Measurements from ENCODE around the gene FKRP. TPM values are rescaled to one million over a fixed set of nuclear protein-coding genes. Genes with fewer than 3 reads are reported as not detected.
A peak's percentile ranks its signal among the peaks of the same experiment; 100 is the strongest.

FKRP gene
- total RNA-seq, 3 donors from 2014 or later (not counting 1 experiment from before 2014, with no cell fraction given), result 19.1 to 23.3 (median 19.8) TPM

DNA sequence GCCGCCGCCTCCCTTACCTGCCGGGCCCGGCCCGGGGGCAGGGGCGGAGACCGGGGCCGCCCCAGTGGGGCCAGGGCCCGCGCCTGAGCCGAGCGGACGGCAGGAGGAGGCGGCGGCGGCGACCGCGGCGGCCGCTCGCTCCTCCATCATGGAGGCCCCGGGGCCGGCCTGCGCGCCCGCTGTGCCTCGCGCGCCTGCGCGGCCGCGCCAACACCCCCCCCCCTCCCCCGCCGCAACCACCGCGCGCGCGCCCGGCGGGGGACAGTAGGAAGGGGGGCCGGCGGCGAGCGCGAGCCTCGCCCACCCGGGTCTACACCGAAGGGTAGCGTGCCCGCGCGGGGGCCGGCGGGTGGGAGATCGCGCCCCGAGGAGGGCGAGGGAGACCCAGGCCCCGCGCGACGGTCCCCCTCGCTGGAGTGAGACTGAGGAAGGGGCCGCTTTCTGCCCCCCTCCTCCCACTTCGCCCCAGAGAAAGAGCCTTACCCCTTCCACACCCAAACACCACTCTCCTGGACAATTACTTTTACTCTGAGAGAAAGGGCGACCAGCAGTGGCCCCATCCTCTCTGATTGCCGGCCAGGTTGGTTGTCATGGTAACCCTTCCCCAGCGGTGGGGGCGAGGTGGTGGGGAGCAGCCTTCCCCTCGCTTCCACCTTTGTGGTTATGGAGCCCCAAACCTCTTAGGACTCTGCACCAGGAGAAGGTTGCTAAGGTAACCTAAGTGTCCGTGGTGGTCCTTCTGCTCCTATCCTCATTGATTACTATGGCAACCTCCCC, 612 bp downstream of the FKRP start, which contains the start of gene STRN4:
Gene STRN4, minus strand, starts transcription at position 170 of the 777 bp plus-strand sequence. Its CDS starts 20 bp downstream, at position 150.
- Mint-ChIP-seq H3K27me3 (ENCODE audit: low read depth in 2 of 2) (no peaks in the 10 kb centered on the region), H3K36me3 (no peaks in the 10 kb centered on the region), H3K4me1 (peaks cover 35 to 50% of the 10 kb centered on the region in 2 donors), H3K27ac (peak within 1 kb of the TSS; percentile 70 to 88), H3K4me3 (peak within 1 kb of the TSS; percentile 93), H3K9me3 (no peaks in the 10 kb centered on the region)
- ATAC-seq, result peak; percentile 77 to 88 (median 84)
- Histone ChIP-seq H3K27me3 (ENCODE audit: control insufficient read depth, insufficient read depth, low read length) (no peaks in the 10 kb centered on the region), H3K36me3 (ENCODE audit: control insufficient read depth, insufficient read depth, low read length) (no peaks in the 10 kb centered on the region), H3K4me1 (ENCODE audit: control insufficient read depth, insufficient read depth, low read length) (peaks cover 30% of the 10 kb centered on the region), H3K9me3 (ENCODE audit: control insufficient read depth, insufficient read depth, low read length) (no peaks in the 10 kb centered on the region), H3K4me3 (ENCODE audit: low read length) (peak within 1 kb of the TSS; percentile 75), H3K27ac (ENCODE audit: low read length) (peak within 1 kb of the TSS; percentile 64)
- TF ChIP-seq, protein P1, sequence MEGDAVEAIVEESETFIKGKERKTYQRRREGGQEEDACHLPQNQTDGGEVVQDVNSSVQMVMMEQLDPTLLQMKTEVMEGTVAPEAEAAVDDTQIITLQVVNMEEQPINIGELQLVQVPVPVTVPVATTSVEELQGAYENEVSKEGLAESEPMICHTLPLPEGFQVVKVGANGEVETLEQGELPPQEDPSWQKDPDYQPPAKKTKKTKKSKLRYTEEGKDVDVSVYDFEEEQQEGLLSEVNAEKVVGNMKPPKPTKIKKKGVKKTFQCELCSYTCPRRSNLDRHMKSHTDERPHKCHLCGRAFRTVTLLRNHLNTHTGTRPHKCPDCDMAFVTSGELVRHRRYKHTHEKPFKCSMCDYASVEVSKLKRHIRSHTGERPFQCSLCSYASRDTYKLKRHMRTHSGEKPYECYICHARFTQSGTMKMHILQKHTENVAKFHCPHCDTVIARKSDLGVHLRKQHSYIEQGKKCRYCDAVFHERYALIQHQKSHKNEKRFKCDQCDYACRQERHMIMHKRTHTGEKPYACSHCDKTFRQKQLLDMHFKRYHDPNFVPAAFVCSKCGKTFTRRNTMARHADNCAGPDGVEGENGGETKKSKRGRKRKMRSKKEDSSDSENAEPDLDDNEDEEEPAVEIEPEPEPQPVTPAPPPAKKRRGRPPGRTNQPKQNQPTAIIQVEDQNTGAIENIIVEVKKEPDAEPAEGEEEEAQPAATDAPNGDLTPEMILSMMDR (IDR thresholded peaks at IDR 0.05), result no peak
- peak; percentile 44 to 84 for DNase-seq
- intact Hi-C loops (cut with micrococcal nuclease), result no loop called here
- WGBS (ENCODE audit: insufficient coverage), result under 1% methylated on average over 66 of the region's 74 CpGs

DNA sequence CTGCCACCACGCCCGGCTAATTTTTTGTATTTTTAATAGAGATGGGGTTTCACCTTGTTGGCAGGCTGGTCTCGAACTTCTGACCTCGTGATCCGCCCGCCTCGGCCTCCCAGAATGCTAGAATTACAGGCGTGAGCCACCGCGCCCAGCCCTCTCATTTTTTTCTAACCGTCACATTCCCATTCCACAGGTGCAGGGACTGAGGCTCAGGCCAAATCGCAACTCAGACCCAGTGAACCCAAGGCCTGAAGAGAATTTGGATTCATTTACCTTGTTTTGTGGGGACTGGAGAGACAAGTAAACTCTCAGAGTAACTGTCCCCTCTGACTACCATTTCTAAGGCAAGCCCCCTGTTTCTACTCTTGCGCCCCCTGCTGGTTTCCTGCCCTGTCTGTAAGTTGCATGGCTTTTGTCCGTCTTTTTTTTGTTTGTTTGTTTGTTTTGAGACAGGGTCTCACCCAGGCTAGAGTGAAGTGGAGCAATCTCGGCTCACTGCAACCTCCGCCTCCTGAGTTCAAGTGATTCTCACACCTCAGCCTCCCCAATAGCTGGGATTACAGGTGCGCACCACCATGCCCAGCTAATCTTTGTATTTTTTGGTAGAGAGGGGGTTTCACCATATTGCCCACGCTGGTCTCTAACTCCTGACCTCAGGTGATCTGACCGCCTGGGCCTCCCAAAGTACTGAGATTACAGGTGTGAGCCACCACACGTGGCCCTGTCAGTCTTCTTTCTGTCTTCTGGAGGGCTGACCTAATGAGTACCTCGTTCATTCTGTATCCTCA, 2.7 kb downstream of the FKRP start:
- DNase-seq, result peak; percentile 67 to 84
- H3K27ac ChIP-seq (ENCODE audit: low read length), result no peak overlapping the region
- intact Hi-C loops (cut with micrococcal nuclease), result no loop called here
- H3K4me1 Mint-ChIP-seq, result peaks cover 20 to 33% of the 10 kb centered on the region in 2 donors
- TF ChIP-seq, protein P1 (IDR thresholded peaks at IDR 0.05), result peak; percentile 57
- no peaks in the 10 kb centered on the region for H3K36me3 ChIP-seq (ENCODE audit: control insufficient read depth, insufficient read depth, low read length)
- ATAC-seq, result no peak
- H3K27me3 ChIP-seq (ENCODE audit: control insufficient read depth, insufficient read depth, low read length), result no peaks in the 10 kb centered on the region
- no peaks in the 10 kb centered on the region for H3K27me3 Mint-ChIP-seq (ENCODE audit: low read depth in 2 of 2)
- no peaks in the 10 kb centered on the region for H3K9me3 Mint-ChIP-seq
- WGBS (ENCODE audit: insufficient coverage), result 84% methylated on average over 21 of the region's 21 CpGs
- H3K27ac Mint-ChIP-seq, result peak overlapping the region; percentile 58 to 73
- peaks cover 27% of the 10 kb centered on the region for H3K4me1 ChIP-seq (ENCODE audit: control insufficient read depth, insufficient read depth, low read length)
- no peaks in the 10 kb centered on the region for H3K36me3 Mint-ChIP-seq
- H3K9me3 ChIP-seq (ENCODE audit: control insufficient read depth, insufficient read depth, low read length), result no peaks in the 10 kb centered on the region
- H3K4me3 Mint-ChIP-seq, result peak overlapping the region; percentile 82
- H3K4me3 ChIP-seq (ENCODE audit: low read length), result no peak overlapping the region

DNA sequence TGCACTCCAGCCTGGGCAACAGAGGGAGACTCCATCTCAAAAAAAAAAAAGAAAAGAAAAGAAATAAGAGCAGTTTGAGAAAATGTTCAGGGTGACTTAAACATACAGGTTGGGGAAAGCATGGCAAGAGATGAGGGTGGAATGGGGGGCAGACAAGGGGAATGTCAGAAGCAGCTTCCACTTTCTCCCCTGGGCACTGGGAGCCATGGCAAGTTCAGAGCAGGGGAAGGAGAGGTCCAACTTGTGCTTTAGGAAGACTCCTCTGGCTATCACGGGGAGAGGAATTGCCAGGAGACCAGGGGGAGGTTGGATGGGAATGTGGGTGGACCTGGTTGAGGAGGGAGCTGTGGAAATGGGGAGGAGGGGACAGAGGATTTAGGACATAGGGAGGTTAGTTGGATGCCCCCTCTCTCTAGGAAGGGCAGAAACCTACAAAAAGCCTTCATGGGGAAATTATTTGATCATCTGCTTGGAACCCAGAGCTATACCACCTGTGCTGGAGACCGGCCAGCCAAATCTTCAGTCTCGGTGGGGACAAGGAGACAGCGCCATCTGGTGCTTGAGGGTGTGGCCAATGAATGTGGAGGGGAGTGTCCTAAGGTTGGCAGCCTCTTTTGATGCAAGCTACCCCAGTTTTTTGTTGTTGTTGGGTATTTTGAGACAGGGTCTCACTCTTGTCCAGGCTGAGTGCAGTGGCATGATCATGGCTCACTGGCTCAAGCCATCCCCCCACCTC, 7.7 kb downstream of the FKRP start:
- H3K27me3 ChIP-seq (ENCODE audit: control insufficient read depth, insufficient read depth, low read length), result no peaks in the 10 kb centered on the region
- ATAC-seq, result peak; percentile 77 to 89 (median 78)
- Mint-ChIP-seq H3K27me3 (ENCODE audit: low read depth in 2 of 2) (no peaks in the 10 kb centered on the region), H3K36me3 (no peaks in the 10 kb centered on the region), H3K27ac (no peak overlapping the region), H3K4me1 (peaks cover 3 to 14% of the 10 kb centered on the region in 2 donors), H3K4me3 (no peak overlapping the region), H3K9me3 (no peaks in the 10 kb centered on the region)
- peaks cover 15% of the 10 kb centered on the region for H3K4me1 ChIP-seq (ENCODE audit: control insufficient read depth, insufficient read depth, low read length)
- TF ChIP-seq, protein P1 (IDR thresholded peaks at IDR 0.05), result peak; percentile 58
- H3K36me3 ChIP-seq (ENCODE audit: control insufficient read depth, insufficient read depth, low read length), result no peaks in the 10 kb centered on the region
- H3K9me3 ChIP-seq (ENCODE audit: control insufficient read depth, insufficient read depth, low read length), result no peaks in the 10 kb centered on the region
- no peak overlapping the region for H3K27ac ChIP-seq (ENCODE audit: low read length)
- DNase-seq, result peak; percentile 54 to 85
- intact Hi-C loops (cut with micrococcal nuclease), result no loop called here
- no peak overlapping the region for H3K4me3 ChIP-seq (ENCODE audit: low read length)
- WGBS (ENCODE audit: insufficient coverage), result 28% methylated on average over 4 of the region's 4 CpGs
